NT2/D1 (cell line): ENCODE data around the gene LHX3.
A peak's percentile ranks its signal among the peaks of the same experiment; 100 is the strongest.
"Not testable (repeated sequence)": the region's sequence is repeated elsewhere in the genome, so short reads cannot be mapped to it uniquely, and the experiment has no call there.

Experiments used
- DNase-seq: peaks from one replicate; pipeline ENCODE4 v3.0.0-alpha.2; 2011; ENCODE audit warnings: low read depth, low spot score
- H3K27me3 ChIP-seq: 2 replicates; pipeline ENCODE4 v1.6.0; 2011; ENCODE audit warnings: mild to moderate bottlenecking; ENCODE audit not compliant: insufficient read length, insufficient read depth
- H3K36me3 ChIP-seq: 2 replicates; pipeline ENCODE4 v1.6.1; 2011; ENCODE audit warnings: mild to moderate bottlenecking, low read length, mixed read lengths; ENCODE audit not compliant: insufficient read depth, insufficient read length
- H3K4me1 ChIP-seq: 2 replicates; pipeline ENCODE4 v1.5.1; 2011; ENCODE audit not compliant: insufficient read depth, insufficient read length
- H3K4me3 ChIP-seq: 2 replicates; pipeline ENCODE4 v1.5.1; 2011; ENCODE audit warnings: low read depth; ENCODE audit not compliant: insufficient read length
- H3K9ac ChIP-seq: 2 replicates; pipeline ENCODE4 v1.6.0; 2011; ENCODE audit warnings: low read depth; ENCODE audit not compliant: insufficient read length
- H3K9me3 ChIP-seq: 2 replicates; pipeline ENCODE4 v1.5.1; 2011; ENCODE audit warnings: mild to moderate bottlenecking, low read length; ENCODE audit not compliant: insufficient read depth
- SUZ12 ChIP-seq: IDR thresholded peaks from 2 replicates; pipeline ENCODE4 v1.6.1; 2011; ENCODE audit not compliant: insufficient read length, insufficient read depth; ENCODE audit errors: extremely low read depth
- YY1 ChIP-seq: IDR thresholded peaks from 2 replicates; pipeline ENCODE4 v1.6.1; 2011; ENCODE audit not compliant: insufficient read length, insufficient read depth
- ZNF274 ChIP-seq: IDR thresholded peaks from 2 replicates; pipeline ENCODE4 v1.6.1; 2011; ENCODE audit warnings: mild to moderate bottlenecking, low read depth, low read length

LHX3 gene

GRCh38 chr9:136239983-136240330 is 35.0 kb upstream of the LHX3 start:
- Histone ChIP-seq H3K9ac (no peak overlapping the region), H3K9me3 (no peaks in the 10 kb centered on the region), H3K36me3 (peaks cover 50% of the 10 kb centered on the region), H3K4me1 (peaks cover 23% of the 10 kb centered on the region), H3K4me3 (no peak overlapping the region), H3K27me3 (no peaks in the 10 kb centered on the region)
- no peak for DNase-seq
- TF ChIP-seq YY1, result no peak
- TF ChIP-seq SUZ12, result no peak
- TF ChIP-seq ZNF274, result no peak

- H3K4me1 ChIP-seq, result peaks cover 21% of the 10 kb centered on the region
- H3K27me3 ChIP-seq, result no peaks in the 10 kb centered on the region
- H3K9me3 ChIP-seq, result no peaks in the 10 kb centered on the region
- no peak for TF ChIP-seq SUZ12
- no peak for TF ChIP-seq ZNF274
- TF ChIP-seq YY1, result no peak
- H3K4me3 ChIP-seq, result no peak overlapping the region
- no peak for DNase-seq
- H3K9ac ChIP-seq, result no peak overlapping the region
- peaks cover 56% of the 10 kb centered on the region for H3K36me3 ChIP-seq
Observed at GRCh38 chr9:136239135-136239982, 34.4 kb upstream of the LHX3 start.

GRCh38 chr9:136238342-136238732 is 33.4 kb upstream of the LHX3 start:
- DNase-seq, result no peak
- Histone ChIP-seq H3K9ac (no peak overlapping the region), H3K27me3 (no peaks in the 10 kb centered on the region), H3K36me3 (peaks cover 65% of the 10 kb centered on the region), H3K9me3 (no peaks in the 10 kb centered on the region), H3K4me3 (no peak overlapping the region), H3K4me1 (peaks cover 15% of the 10 kb centered on the region)
- TF ChIP-seq SUZ12 (no peak), YY1 (no peak), ZNF274 (no peak)

- no peak overlapping the region for H3K4me3 ChIP-seq
- peak overlapping the region; percentile 43 for H3K9ac ChIP-seq
Observed at GRCh38 chr9:136237486-136238341, 32.8 kb upstream of the LHX3 start.

GRCh38 chr9:136236471-136237410 is 31.8 kb upstream of the LHX3 start:
- H3K27me3 ChIP-seq, DNase-seq, H3K4me1 ChIP-seq, H3K9ac ChIP-seq, H3K9me3 ChIP-seq, H3K4me3 ChIP-seq: not testable (repeated sequence)
- H3K36me3 ChIP-seq, result peaks cover 62% of the 10 kb centered on the region

More at GRCh38 chr9:136237486-136238341, 32.8 kb upstream of the LHX3 start:
- H3K27me3 ChIP-seq, result no peaks in the 10 kb centered on the region
- no peak for DNase-seq
- no peaks in the 10 kb centered on the region for H3K9me3 ChIP-seq
- peaks cover 68% of the 10 kb centered on the region for H3K36me3 ChIP-seq
- peaks cover 15% of the 10 kb centered on the region for H3K4me1 ChIP-seq
- TF ChIP-seq SUZ12, result no peak
- no peak for TF ChIP-seq ZNF274
- TF ChIP-seq YY1, result no peak

- peaks cover 60% of the 10 kb centered on the region for H3K36me3 ChIP-seq
- no peak overlapping the region for H3K4me3 ChIP-seq
- no peaks in the 10 kb centered on the region for H3K4me1 ChIP-seq
- no peaks in the 10 kb centered on the region for H3K27me3 ChIP-seq
- DNase-seq, result no peak
- no peaks in the 10 kb centered on the region for H3K9me3 ChIP-seq
- no peak for TF ChIP-seq YY1
- no peak for TF ChIP-seq SUZ12
- TF ChIP-seq ZNF274, result no peak
- H3K9ac ChIP-seq, result no peak overlapping the region
Observed at GRCh38 chr9:136235709-136236455, 31.0 kb upstream of the LHX3 start.
